H1 (cell line): ENCODE results near the gene PCDHGB1. TPM values are rescaled to one million over a fixed set of nuclear protein-coding genes. Genes with fewer than 3 reads are reported as not detected.

Experiments
- EGR1 ChIP-seq: IDR thresholded peaks from 2 replicates; pipeline ENCODE4 v1.6.1; 2011; ENCODE audit warnings: low read depth, low read length, borderline replicate concordance
- POLR2AphosphoS5 ChIP-seq: IDR thresholded peaks from 2 replicates; pipeline ENCODE4 v1.6.1; 2011; ENCODE audit warnings: low read depth, low read length
- polyA plus RNA-seq, 7 experiments: library from polyadenylated mRNA; depleted of rRNA in 3 of 7; stranded (reverse) in 5 of 7; unstranded in 2 of 7; fragments of >200 nt in 5 of 7; fragments of 200-250 nt in 2 of 7; gene quantifications; 1 replicate in 5 of 7; 2 replicates in 1 of 7; 4 replicates in 1 of 7; pipeline versions ENCODE4 v1.2.1 to v1.2.3, GENCODE V29; 2011 to 2013; ENCODE audit warnings: missing spikeins in 2 of 7, mixed read lengths in 2 of 7
- total RNA-seq: library from RNA; stranded (reverse); fragmentation: NEBNext Ultra II Directional; extraction: Animal tissue kit (Norgen Biotek cat#: 25700); gene quantifications from 2 replicates; pipeline ENCODE4 v1.2.1, GENCODE V29; 2021

Gene PCDHGB1
- total and polyA plus RNA-seq, 2 of the 8 experiments (the other 6 are each of a cell fraction or from before 2014, with no cell fraction given) = 1.3 to 2.8 TPM

- no peak for TF ChIP-seq EGR1
- TF ChIP-seq POLR2AphosphoS5 = no peak
- TF ChIP-seq, all 59 proteins: peak for 0
Observed at GRCh38 chr5:141343953-141344463, 5.9 kb upstream of the PCDHGB1 start (continued).
